Small intestine (tissue), 7 donors: Measurements from ENCODE around the gene GNAQ. TPM values are rescaled to one million over a fixed set of nuclear protein-coding genes. Genes with fewer than 3 reads are reported as not detected.
"Not testable (repeated sequence)": the region's sequence is repeated elsewhere in the genome, so short reads cannot be mapped to it uniquely, and the experiment has no call there.

ENCODE experiments used
- DNase-seq, 2 donors: peaks; one replicate each; pipeline versions ENCODE4 v3.0.0 to v3.0.0-alpha.2; 2013
- FAIRE-seq: peaks from 2 replicates; lab custom pipeline; 2012; peaks lifted over from hg19 to GRCh38; lab: Jason Lieb, UNC
- H3K27ac ChIP-seq, 3 donors: one replicate each; pipeline ENCODE4 v1.5.1; 2013; ENCODE audit warnings: low read length in 2 of 3, mild to moderate bottlenecking in 2 of 3, control low read depth in 1 of 3, inconsistent platforms in 1 of 3, low read depth in 1 of 3, moderate library complexity in 1 of 3
- H3K27me3 ChIP-seq, 3 donors: one replicate each; pipeline ENCODE4 v1.6.1; 2013; ENCODE audit warnings: low read length in 3 of 3, inconsistent platforms in 1 of 3; ENCODE audit not compliant: control insufficient read depth in 3 of 3, insufficient read depth in 3 of 3
- H3K36me3 ChIP-seq, 3 donors: one replicate each; pipeline ENCODE4 v1.6.1; 2013; ENCODE audit warnings: low read length in 3 of 3, inconsistent platforms in 1 of 3, low read depth in 1 of 3, mild to moderate bottlenecking in 1 of 3, moderate library complexity in 1 of 3; ENCODE audit not compliant: control insufficient read depth in 3 of 3, insufficient read depth in 2 of 3
- H3K4me1 ChIP-seq, 3 donors: one replicate each; pipeline ENCODE4 v1.6.1; 2013; ENCODE audit warnings: low read length in 2 of 3, inconsistent platforms in 1 of 3, low read depth in 1 of 3, mild to moderate bottlenecking in 1 of 3, moderate library complexity in 1 of 3; ENCODE audit not compliant: control insufficient read depth in 3 of 3, insufficient read depth in 2 of 3
- H3K4me3 ChIP-seq, 3 donors: one replicate each; pipeline ENCODE4 v1.5.1; 2013; ENCODE audit warnings: low read length in 3 of 3, control low read depth in 1 of 3, inconsistent platforms in 1 of 3, low read depth in 1 of 3, mild to moderate bottlenecking in 1 of 3, moderate library complexity in 1 of 3
- H3K9me3 ChIP-seq, 2 donors: one replicate each; pipeline ENCODE4 v1.6.1; 2013; ENCODE audit warnings: low read depth in 1 of 2, low read length in 1 of 2; ENCODE audit not compliant: control insufficient read depth in 2 of 2, insufficient read depth in 1 of 2
- WGBS, 3 donors: extraction: QIAGEN DNeasy Blood & Tissue Kit; methylation state at CpG; one replicate each; pipeline ENCODE4 v1.1.7; 2013; 5-methylcytosine and 5-hydroxymethylcytosine counted together
- polyA plus RNA-seq, 4 donors: library from polyadenylated mRNA; stranded (reverse) in 3 of 4; unstranded in 1 of 4; fragments of 200-250 nt in 3 of 4; fragments of 120-200 nt in 1 of 4; gene quantifications; one replicate each; pipeline versions ENCODE4 v1.2.1 to v1.2.3, GENCODE V29; 2013
- donor health status: healthy with polysubstance abuse.
- donor health status: control.
- donor health status: control.
- donor health status: Bipolar disorder and iron deficiency.
- donor health status: healthy.

Gene GNAQ
- polyA plus RNA-seq, 4 donors = 10.0 to 32.3 (median 15.6) TPM

- 74 to 90% (median 86%) methylated on average over 5 of the region's 5 CpGs for WGBS, 3 donors
- Histone ChIP-seq H3K36me3 (peaks cover 0 to 23% (median 0%) of the 10 kb centered on the region in 3 donors), H3K9me3 (peaks cover 0 to 26% of the 10 kb centered on the region in 2 donors), H3K27me3 (no peaks in the 10 kb centered on the region), H3K4me3 (no peak overlapping the region), H3K27ac (peak overlapping the region in 1 of 3 donors; percentile 8), H3K4me1 (peaks cover 0 to 2% (median 2%) of the 10 kb centered on the region in 3 donors)
- peak in 1 of 2 donors; percentile 70 for DNase-seq
- FAIRE-seq = no peak
Observed at GRCh38 chr9:77864211-77864889, 167.3 kb downstream of the GNAQ start.

GRCh38 chr9:77863638-77864037 is 168.0 kb downstream of the GNAQ start:
- FAIRE-seq, H3K27ac ChIP-seq, H3K4me3 ChIP-seq, H3K4me1 ChIP-seq, H3K27me3 ChIP-seq, DNase-seq: not testable (repeated sequence)
- 93 to 96% (median 94%) methylated on average over 5 of the region's 5 CpGs for WGBS, 3 donors
- Histone ChIP-seq H3K36me3 (peaks cover 0 to 23% (median 0%) of the 10 kb centered on the region in 3 donors), H3K9me3 (peaks cover 0 to 26% of the 10 kb centered on the region in 2 donors)

GRCh38 chr9:77860953-77861352 is 170.7 kb downstream of the GNAQ start:
- H3K27me3 ChIP-seq, H3K4me1 ChIP-seq, H3K4me3 ChIP-seq, H3K27ac ChIP-seq, FAIRE-seq, DNase-seq: not testable (repeated sequence)
- peaks cover 0 to 29% of the 10 kb centered on the region in 2 donors for H3K9me3 ChIP-seq
- peaks cover 0 to 23% (median 0%) of the 10 kb centered on the region in 3 donors for H3K36me3 ChIP-seq
- WGBS, 3 donors = 93 to 96% (median 96%) methylated on average over 3 of the region's 3 CpGs

GRCh38 chr9:77857513-77858259 is 173.9 kb downstream of the GNAQ start:
- H3K36me3 ChIP-seq = peaks cover 0 to 16% (median 0%) of the 10 kb centered on the region in 3 donors
- no peak for FAIRE-seq
- 88 to 96% (median 94%) methylated on average over 2 of the region's 2 CpGs for WGBS, 3 donors

GRCh38 chr9:77856615-77857014 is 175.0 kb downstream of the GNAQ start:
- 26 to 46% (median 44%) methylated on average over 1 of the region's 1 CpG for WGBS, 3 donors
- H3K4me1 ChIP-seq = peaks cover 6 to 18% (median 7%) of the 10 kb centered on the region in 3 donors
- DNase-seq (no peak), FAIRE-seq (no peak)
- H3K4me3 ChIP-seq = no peak overlapping the region
- peaks cover 0 to 9% (median 0%) of the 10 kb centered on the region in 3 donors for H3K36me3 ChIP-seq
- H3K27me3 ChIP-seq = no peaks in the 10 kb centered on the region
- no peak overlapping the region for H3K27ac ChIP-seq
- peaks cover 0 to 11% of the 10 kb centered on the region in 2 donors for H3K9me3 ChIP-seq

More at GRCh38 chr9:77857513-77858259, 173.9 kb downstream of the GNAQ start:
- Histone ChIP-seq H3K27me3 (no peaks in the 10 kb centered on the region), H3K4me1 (peaks cover 0 to 10% (median 0%) of the 10 kb centered on the region in 3 donors), H3K27ac (no peak overlapping the region), H3K9me3 (peaks cover 0 to 12% of the 10 kb centered on the region in 2 donors), H3K4me3 (no peak overlapping the region)
- DNase-seq = no peak

- Histone ChIP-seq H3K4me3 (no peak overlapping the region), H3K36me3 (peaks cover 0 to 9% (median 0%) of the 10 kb centered on the region in 3 donors), H3K4me1 (peaks cover 6 to 19% (median 8%) of the 10 kb centered on the region in 3 donors), H3K27me3 (no peaks in the 10 kb centered on the region), H3K9me3 (peaks cover 0 to 4% of the 10 kb centered on the region in 2 donors), H3K27ac (no peak overlapping the region)
- FAIRE-seq = no peak
- 19 to 66% (median 55%) methylated on average over 1 of the region's 1 CpG for WGBS, 3 donors
- DNase-seq = no peak
Observed at GRCh38 chr9:77854916-77855311, 176.7 kb downstream of the GNAQ start.

- Histone ChIP-seq H3K36me3 (peaks cover 0 to 9% (median 0%) of the 10 kb centered on the region in 3 donors), H3K4me3 (no peak overlapping the region), H3K4me1 (peaks cover 6 to 19% (median 8%) of the 10 kb centered on the region in 3 donors), H3K27ac (no peak overlapping the region), H3K9me3 (peaks cover 0 to 4% of the 10 kb centered on the region in 2 donors), H3K27me3 (no peaks in the 10 kb centered on the region)
- FAIRE-seq = no peak
- DNase-seq = peak; percentile 59 to 87
- WGBS, 3 donors = 16 to 44% (median 42%) methylated on average over 4 of the region's 4 CpGs
Observed at GRCh38 chr9:77854258-77854915, 177.2 kb downstream of the GNAQ start.

GRCh38 chr9:77853716-77854115 is 177.9 kb downstream of the GNAQ start:
- 86 to 92% (median 87%) methylated on average over 3 of the region's 3 CpGs for WGBS, 3 donors
- no peaks in the 10 kb centered on the region for H3K27me3 ChIP-seq
- no peak overlapping the region for H3K4me3 ChIP-seq
- no peak for FAIRE-seq
- DNase-seq = no peak
- H3K27ac ChIP-seq = no peak overlapping the region
- peaks cover 0 to 4% of the 10 kb centered on the region in 2 donors for H3K9me3 ChIP-seq
- peaks cover 0 to 9% (median 0%) of the 10 kb centered on the region in 3 donors for H3K36me3 ChIP-seq
- peaks cover 6 to 19% (median 8%) of the 10 kb centered on the region in 3 donors for H3K4me1 ChIP-seq
